ENCODE data around the gene MAPK8IP2. TPM values are rescaled to one million over a fixed set of nuclear protein-coding genes. Genes with fewer than 3 reads are reported as not detected.

Gene MAPK8IP2
- total and polyA plus RNA-seq, 10 donors = 0.22 to 2.7 (median 0.73) TPM

- intact Hi-C loops (cut with DNase I; ENCODE audit: low total_unique reads) = no loop called here
- Histone ChIP-seq H3K27ac (peak overlapping the region in 7 of 8 donors; percentile 37 to 85 (median 68)), H3K36me3 (peaks cover 0 to 15% (median 3%) of the 10 kb centered on the region in 6 donors), H3K4me1 (peaks cover 4 to 15% (median 9%) of the 10 kb centered on the region in 6 donors), H3K27me3 (replicated peaks in 1 of 7) (no peaks in the 10 kb centered on the region), H3K4me3 (peak overlapping the region; percentile 38 to 67 (median 55)), H3K9me3 (no peaks in the 10 kb centered on the region)
- TF ChIP-seq POLR2AphosphoS5 (IDR thresholded peaks at IDR 0.05) = no peak
- no peak for TF ChIP-seq POLR2A (IDR thresholded peaks at IDR 0.05)
- TF ChIP-seq CTCF (IDR thresholded peaks at IDR 0.05 in 8 of 11, conservative IDR thresholded peaks at IDR 0.05 in 3 of 11) = no peak
- DNase-seq = no peak
- 28 to 39% (median 37%) methylated on average over 17 of the region's 17 CpGs for WGBS, 5 donors
These were observed 37.0 kb upstream of the MAPK8IP2 start for GRCh38 chr22:50563413-50564160.

- Histone ChIP-seq H3K9me3 (no peaks in the 10 kb centered on the region), H3K27me3 (replicated peaks in 1 of 7) (no peaks in the 10 kb centered on the region), H3K4me1 (peaks cover 4 to 15% (median 9%) of the 10 kb centered on the region in 6 donors), H3K4me3 (no peak overlapping the region), H3K27ac (no peak overlapping the region), H3K36me3 (peaks cover 0 to 22% (median 9%) of the 10 kb centered on the region in 6 donors)
- intact Hi-C loops (cut with DNase I; ENCODE audit: low total_unique reads) = no loop called here
- DNase-seq = no peak
- TF ChIP-seq POLR2A (IDR thresholded peaks at IDR 0.05) = no peak
- 90 to 98% (median 94%) methylated on average over 11 of the region's 11 CpGs for WGBS, 5 donors
These were observed 36.3 kb upstream of the MAPK8IP2 start for GRCh38 chr22:50564289-50564688.

- intact Hi-C loops (cut with DNase I; ENCODE audit: low total_unique reads) = no loop called here
- no peak for DNase-seq
- no peak overlapping the region for H3K27ac ChIP-seq
- H3K4me1 ChIP-seq = peaks cover 4 to 12% (median 9%) of the 10 kb centered on the region in 6 donors
- H3K36me3 ChIP-seq = peaks cover 0 to 57% (median 32%) of the 10 kb centered on the region in 6 donors
- 90 to 95% (median 93%) methylated on average over 7 of the region's 7 CpGs for WGBS, 5 donors
- no peaks in the 10 kb centered on the region for H3K27me3 ChIP-seq (replicated peaks in 1 of 7)
- no peaks in the 10 kb centered on the region for H3K9me3 ChIP-seq
- H3K4me3 ChIP-seq = no peak overlapping the region
- no peak for TF ChIP-seq POLR2A (IDR thresholded peaks at IDR 0.05)
- TF ChIP-seq CTCF (IDR thresholded peaks at IDR 0.05 in 8 of 11, conservative IDR thresholded peaks at IDR 0.05 in 3 of 11) = no peak
- TF ChIP-seq POLR2AphosphoS5 (IDR thresholded peaks at IDR 0.05) = no peak
These were observed 32.8 kb upstream of the MAPK8IP2 start for GRCh38 chr22:50567721-50568252.

- Histone ChIP-seq H3K36me3 (peaks cover 0 to 65% (median 32%) of the 10 kb centered on the region in 6 donors), H3K4me3 (no peak overlapping the region), H3K9me3 (no peaks in the 10 kb centered on the region), H3K4me1 (peaks cover under 1 to 3% (median 3%) of the 10 kb centered on the region in 6 donors), H3K27me3 (replicated peaks in 1 of 7) (no peaks in the 10 kb centered on the region), H3K27ac (no peak overlapping the region)
- DNase-seq = no peak
- intact Hi-C loops (cut with DNase I; ENCODE audit: low total_unique reads) = no loop called here
- WGBS, 5 donors = 91 to 98% (median 93%) methylated on average over 7 of the region's 7 CpGs
- TF ChIP-seq POLR2AphosphoS5 (IDR thresholded peaks at IDR 0.05) (no peak), CTCF (IDR thresholded peaks at IDR 0.05 in 8 of 11, conservative IDR thresholded peaks at IDR 0.05 in 3 of 11) (no peak), POLR2A (IDR thresholded peaks at IDR 0.05) (no peak)
These were observed 32.0 kb upstream of the MAPK8IP2 start for GRCh38 chr22:50568626-50569025.

Measured in spleen (tissue), 11 donors.